ENCODE results near the gene IP6K1.
"Not testable (repeated sequence)": the region's sequence is repeated elsewhere in the genome, so short reads cannot be mapped to it uniquely, and the experiment has no call there.

DNA sequence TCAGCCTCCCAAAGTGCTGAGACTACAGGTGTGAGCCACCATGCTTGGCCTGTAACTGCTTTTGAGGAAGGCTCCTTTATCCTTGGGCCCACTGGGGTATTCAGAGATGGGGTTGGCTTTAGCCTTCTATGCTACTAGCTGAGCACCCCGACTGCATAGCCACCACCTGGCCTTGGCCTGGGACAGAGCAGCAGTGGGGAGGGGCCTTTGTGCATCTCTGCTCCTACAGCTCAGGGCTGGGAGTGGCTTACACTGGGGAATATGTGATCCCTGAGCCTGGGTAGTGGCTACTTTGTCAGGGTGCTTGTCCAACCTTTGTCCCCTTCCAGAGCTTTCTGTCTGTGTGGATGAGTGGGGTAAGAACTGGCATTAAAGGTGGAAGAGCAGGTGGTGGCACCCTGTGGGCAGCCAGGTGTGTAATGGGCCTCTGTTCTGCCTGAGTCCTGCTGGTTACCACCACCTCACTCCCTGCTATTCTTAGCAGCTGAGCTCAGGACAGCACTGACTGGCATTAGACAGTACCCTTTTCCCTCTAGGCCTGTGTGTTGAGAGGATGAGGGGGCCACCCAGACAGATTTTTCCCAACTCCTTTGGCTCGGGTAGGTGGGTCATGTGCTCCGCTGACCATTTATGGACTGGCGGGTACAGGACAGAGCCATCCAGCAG lies 90.9 kb downstream of the IP6K1 start:
- TF ChIP-seq, protein P1, sequence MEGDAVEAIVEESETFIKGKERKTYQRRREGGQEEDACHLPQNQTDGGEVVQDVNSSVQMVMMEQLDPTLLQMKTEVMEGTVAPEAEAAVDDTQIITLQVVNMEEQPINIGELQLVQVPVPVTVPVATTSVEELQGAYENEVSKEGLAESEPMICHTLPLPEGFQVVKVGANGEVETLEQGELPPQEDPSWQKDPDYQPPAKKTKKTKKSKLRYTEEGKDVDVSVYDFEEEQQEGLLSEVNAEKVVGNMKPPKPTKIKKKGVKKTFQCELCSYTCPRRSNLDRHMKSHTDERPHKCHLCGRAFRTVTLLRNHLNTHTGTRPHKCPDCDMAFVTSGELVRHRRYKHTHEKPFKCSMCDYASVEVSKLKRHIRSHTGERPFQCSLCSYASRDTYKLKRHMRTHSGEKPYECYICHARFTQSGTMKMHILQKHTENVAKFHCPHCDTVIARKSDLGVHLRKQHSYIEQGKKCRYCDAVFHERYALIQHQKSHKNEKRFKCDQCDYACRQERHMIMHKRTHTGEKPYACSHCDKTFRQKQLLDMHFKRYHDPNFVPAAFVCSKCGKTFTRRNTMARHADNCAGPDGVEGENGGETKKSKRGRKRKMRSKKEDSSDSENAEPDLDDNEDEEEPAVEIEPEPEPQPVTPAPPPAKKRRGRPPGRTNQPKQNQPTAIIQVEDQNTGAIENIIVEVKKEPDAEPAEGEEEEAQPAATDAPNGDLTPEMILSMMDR (IDR thresholded peaks at IDR 0.05 in 4 of 5, conservative IDR thresholded peaks at IDR 0.05 in 1 of 5) = not testable (repeated sequence)
- peak in 1 of 2 donors; percentile 48 for TF ChIP-seq POLR2A (IDR thresholded peaks at IDR 0.05)

Data from gastrocnemius medialis (tissue), 4 donors.